Measurements from ENCODE around the gene ANKS3.

Gene ANKS3

GRCh38 chr16:4688674-4689045 is 45.4 kb downstream of the ANKS3 start:
- Histone ChIP-seq H3K9me3 (ENCODE audit: insufficient read depth, low read length, severe bottlenecking) (no peaks in the 10 kb centered on the region), H3K79me2 (ENCODE audit: insufficient read depth, low read length) (peaks cover 1% of the 10 kb centered on the region), H3K4me2 (ENCODE audit: insufficient read depth, low read length) (no peak overlapping the region), H3K9ac (ENCODE audit: low read depth, low read length) (no peak overlapping the region), H3K4me1 (ENCODE audit: insufficient read depth, low read length) (peaks cover 11% of the 10 kb centered on the region), H3K4me3 (ENCODE audit: low read depth in 1 of 2, low read length in 2 of 2) (no peak overlapping the region), H3K27me3 (ENCODE audit: insufficient read depth, low read length, poor library complexity) (no peaks in the 10 kb centered on the region), H4K20me1 (ENCODE audit: insufficient read depth, low read length) (no peaks in the 10 kb centered on the region; the same call in none of the 2 replicates), H3K27ac (ENCODE audit: low read length) (no peak overlapping the region), H2AFZ (ENCODE audit: low read depth, low read length) (no peak overlapping the region), H3K36me3 (ENCODE audit: insufficient read depth, low read length) (peaks cover 42% of the 10 kb centered on the region)
- ATAC-seq (ENCODE audit: insufficient read depth, low read depth) (no peak), DNase-seq (no peak)
- TF ChIP-seq EZH2 (IDR thresholded peaks at IDR 0.05; ENCODE audit: borderline replicate concordance, low read depth, low read length, severe bottlenecking) (no peak), CTCF (IDR thresholded peaks at IDR 0.05; ENCODE audit: borderline replicate concordance, extremely low read depth, low read length, poor library complexity, severe bottlenecking) (no peak)

- H3K27ac ChIP-seq (ENCODE audit: low read length) = no peak overlapping the region
- TF ChIP-seq CTCF (IDR thresholded peaks at IDR 0.05; ENCODE audit: borderline replicate concordance, extremely low read depth, low read length, poor library complexity, severe bottlenecking) (no peak), EZH2 (IDR thresholded peaks at IDR 0.05; ENCODE audit: borderline replicate concordance, low read depth, low read length, severe bottlenecking) (no peak)
- no peaks in the 10 kb centered on the region for H3K27me3 ChIP-seq (ENCODE audit: insufficient read depth, low read length, poor library complexity)
- H3K36me3 ChIP-seq (ENCODE audit: insufficient read depth, low read length) = peaks cover 47% of the 10 kb centered on the region
- no peaks in the 10 kb centered on the region for H3K79me2 ChIP-seq (ENCODE audit: insufficient read depth, low read length)
- H3K4me3 ChIP-seq (ENCODE audit: low read depth in 1 of 2, low read length in 2 of 2) = no peak overlapping the region
- no peak overlapping the region for H2AFZ ChIP-seq (ENCODE audit: low read depth, low read length)
- ATAC-seq (ENCODE audit: insufficient read depth, low read depth) (no peak), DNase-seq (no peak)
- no peaks in the 10 kb centered on the region; the same call in none of the 2 replicates for H4K20me1 ChIP-seq (ENCODE audit: insufficient read depth, low read length)
- no peak overlapping the region for H3K9ac ChIP-seq (ENCODE audit: low read depth, low read length)
- H3K9me3 ChIP-seq (ENCODE audit: insufficient read depth, low read length, severe bottlenecking) = no peaks in the 10 kb centered on the region
- H3K4me1 ChIP-seq (ENCODE audit: insufficient read depth, low read length) = peaks cover 10% of the 10 kb centered on the region
- H3K4me2 ChIP-seq (ENCODE audit: insufficient read depth, low read length) = no peak overlapping the region
Measured at GRCh38 chr16:4687946-4688673, 46.0 kb downstream of the ANKS3 start.

- no peak overlapping the region for H3K9ac ChIP-seq (ENCODE audit: low read depth, low read length)
- no peaks in the 10 kb centered on the region for H3K9me3 ChIP-seq (ENCODE audit: insufficient read depth, low read length, severe bottlenecking)
- H3K27me3 ChIP-seq (ENCODE audit: insufficient read depth, low read length, poor library complexity) = no peaks in the 10 kb centered on the region
- H3K4me2 ChIP-seq (ENCODE audit: insufficient read depth, low read length) = no peak overlapping the region
- peaks cover 54% of the 10 kb centered on the region for H3K36me3 ChIP-seq (ENCODE audit: insufficient read depth, low read length)
- peaks cover 4% of the 10 kb centered on the region for H4K20me1 ChIP-seq (ENCODE audit: insufficient read depth, low read length)
- no peak overlapping the region for H3K27ac ChIP-seq (ENCODE audit: low read length)
- DNase-seq (no peak), ATAC-seq (ENCODE audit: insufficient read depth, low read depth) (no peak)
- no peak overlapping the region for H2AFZ ChIP-seq (ENCODE audit: low read depth, low read length)
- TF ChIP-seq EZH2 (IDR thresholded peaks at IDR 0.05; ENCODE audit: borderline replicate concordance, low read depth, low read length, severe bottlenecking) (no peak), CTCF (IDR thresholded peaks at IDR 0.05; ENCODE audit: borderline replicate concordance, extremely low read depth, low read length, poor library complexity, severe bottlenecking) (no peak)
- H3K4me1 ChIP-seq (ENCODE audit: insufficient read depth, low read length) = peaks cover 3% of the 10 kb centered on the region
- no peak overlapping the region for H3K4me3 ChIP-seq (ENCODE audit: low read depth in 1 of 2, low read length in 2 of 2)
- H3K79me2 ChIP-seq (ENCODE audit: insufficient read depth, low read length) = no peaks in the 10 kb centered on the region
Measured at GRCh38 chr16:4687416-4687815, 46.7 kb downstream of the ANKS3 start.

Measured in DND-41 (cell line).